OCI-LY7 (cell line): Measurements from ENCODE around the gene H2BK1.

ENCODE experiments used
- EZH2phosphoT487 ChIP-seq: fragments of 200-600 bp; sonication (generic); IDR thresholded peaks from 2 replicates; pipeline ENCODE4 v1.6.1; 2018; ENCODE audit warnings: low read depth, borderline replicate concordance, mild to moderate bottlenecking, mixed run types, antibody characterized with exemption, low read length, moderate library complexity, mixed read lengths
- TF ChIP-seq, protein P1 (sequence below): fragments of 200-600 bp; sonication (generic); conservative IDR thresholded peaks from 2 replicates; pipeline ENCODE4 v1.5.1; 2014; ENCODE audit warnings: mild to moderate bottlenecking, antibody characterized with exemption, low read length, moderate library complexity, mixed read lengths

DNA sequence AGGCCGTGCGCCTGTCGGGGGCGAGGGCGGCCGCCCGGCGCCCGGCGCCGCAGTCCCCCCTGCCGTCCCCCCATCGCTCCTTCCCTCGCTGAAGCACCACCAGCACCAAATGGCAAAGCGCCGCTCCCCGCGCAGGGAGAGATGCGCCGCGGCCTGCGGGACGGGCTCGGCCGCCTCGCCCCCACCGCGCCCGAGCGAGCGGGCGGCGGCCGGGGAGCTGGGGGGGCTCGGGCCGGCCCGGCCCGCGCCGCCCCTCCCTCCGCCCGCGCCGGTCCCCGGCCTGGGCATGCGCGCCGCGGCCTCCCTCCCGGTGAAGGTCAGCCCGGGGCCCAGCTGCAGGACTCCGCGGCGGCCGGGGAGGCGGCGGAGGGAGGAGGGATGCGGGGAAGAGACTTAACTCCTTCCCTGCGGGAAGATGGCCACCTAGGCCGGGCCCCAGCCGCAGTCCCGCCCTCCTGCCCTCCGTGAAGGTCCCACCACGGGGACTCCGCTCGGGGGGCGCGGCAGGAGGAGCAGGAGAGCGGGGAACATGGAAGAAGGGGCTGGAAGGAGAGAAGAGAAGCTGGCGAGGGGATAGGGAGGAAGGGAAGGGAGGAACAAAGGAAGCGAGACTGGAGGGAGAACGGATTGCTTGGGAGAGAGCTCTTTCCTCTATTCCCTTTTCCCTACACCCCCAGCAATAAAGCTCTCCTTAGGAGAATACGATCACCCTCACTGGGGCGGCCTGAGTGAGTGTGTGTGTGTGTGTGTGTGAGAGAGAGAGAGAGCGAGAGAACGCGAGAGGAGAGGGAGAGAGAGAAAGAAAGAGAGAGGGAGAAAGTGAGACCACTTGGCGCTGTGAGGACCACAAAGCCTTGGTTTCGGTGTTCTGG lies 41.6 kb upstream of the H2BK1 start:
- TF ChIP-seq EZH2phosphoT487, result no peak
- TF ChIP-seq, protein P1, sequence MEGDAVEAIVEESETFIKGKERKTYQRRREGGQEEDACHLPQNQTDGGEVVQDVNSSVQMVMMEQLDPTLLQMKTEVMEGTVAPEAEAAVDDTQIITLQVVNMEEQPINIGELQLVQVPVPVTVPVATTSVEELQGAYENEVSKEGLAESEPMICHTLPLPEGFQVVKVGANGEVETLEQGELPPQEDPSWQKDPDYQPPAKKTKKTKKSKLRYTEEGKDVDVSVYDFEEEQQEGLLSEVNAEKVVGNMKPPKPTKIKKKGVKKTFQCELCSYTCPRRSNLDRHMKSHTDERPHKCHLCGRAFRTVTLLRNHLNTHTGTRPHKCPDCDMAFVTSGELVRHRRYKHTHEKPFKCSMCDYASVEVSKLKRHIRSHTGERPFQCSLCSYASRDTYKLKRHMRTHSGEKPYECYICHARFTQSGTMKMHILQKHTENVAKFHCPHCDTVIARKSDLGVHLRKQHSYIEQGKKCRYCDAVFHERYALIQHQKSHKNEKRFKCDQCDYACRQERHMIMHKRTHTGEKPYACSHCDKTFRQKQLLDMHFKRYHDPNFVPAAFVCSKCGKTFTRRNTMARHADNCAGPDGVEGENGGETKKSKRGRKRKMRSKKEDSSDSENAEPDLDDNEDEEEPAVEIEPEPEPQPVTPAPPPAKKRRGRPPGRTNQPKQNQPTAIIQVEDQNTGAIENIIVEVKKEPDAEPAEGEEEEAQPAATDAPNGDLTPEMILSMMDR, result no peak
